ENCODE results near the gene SPATS1. TPM values are rescaled to one million over a fixed set of nuclear protein-coding genes. Genes with fewer than 3 reads are reported as not detected.
A peak's percentile ranks its signal among the peaks of the same experiment; 100 is the strongest.

Gene SPATS1
- total RNA-seq, 4 donors from 2014 or later = not detected

- Histone ChIP-seq H3K9me3 (no peaks in the 10 kb centered on the region), H3K27me3 (no peaks in the 10 kb centered on the region), H3K27ac (peak within 1 kb of the TSS; percentile 97), H3K4me1 (peaks cover 24% of the 10 kb centered on the region), H3K36me3 (peaks cover 13% of the 10 kb centered on the region), H3K4me3 (peak within 1 kb of the TSS; percentile 95)
- DNase-seq (ENCODE audit: low spot score in 2 of 2) = peak; percentile 97 to 98
- TF ChIP-seq CTCF (IDR thresholded peaks at IDR 0.05) (no peak), EP300 (IDR thresholded peaks at IDR 0.05) (no peak), POLR2AphosphoS5 (IDR thresholded peaks at IDR 0.05) (peak in 2 of 3 donors; percentile 38 to 73), POLR2A (IDR thresholded peaks at IDR 0.05) (peak; percentile 40 to 88)
- WGBS = 0% methylated on average over 38 of the region's 56 CpGs
These were observed 45.1 kb downstream of the SPATS1 start, which contains the start of gene CDC5L for GRCh38 chr6:44387346-44388134. CDC5L (plus strand) TSS chr6:44387706; CDS start chr6:44387824, 118 bp downstream.

- Histone ChIP-seq H3K9me3 (no peaks in the 10 kb centered on the region), H3K27ac (peak overlapping the region; percentile 97), H3K36me3 (peaks cover 17% of the 10 kb centered on the region), H3K4me1 (peaks cover 24% of the 10 kb centered on the region), H3K27me3 (no peaks in the 10 kb centered on the region), H3K4me3 (peak overlapping the region; percentile 95)
- WGBS = 0% methylated on average over 4 of the region's 10 CpGs
- no peak for TF ChIP-seq POLR2A (IDR thresholded peaks at IDR 0.05)
- TF ChIP-seq CTCF (IDR thresholded peaks at IDR 0.05) = no peak
- no peak for TF ChIP-seq EP300 (IDR thresholded peaks at IDR 0.05)
- no peak for TF ChIP-seq POLR2AphosphoS5 (IDR thresholded peaks at IDR 0.05)
- no peak for DNase-seq (ENCODE audit: low spot score in 2 of 2)
These were observed 45.7 kb downstream of the SPATS1 start for GRCh38 chr6:44388135-44388487.

- Histone ChIP-seq H3K36me3 (peaks cover 24% of the 10 kb centered on the region), H3K27ac (no peak overlapping the region), H3K27me3 (no peaks in the 10 kb centered on the region), H3K4me1 (peaks cover 24% of the 10 kb centered on the region), H3K4me3 (peak overlapping the region; percentile 95), H3K9me3 (no peaks in the 10 kb centered on the region)
- WGBS = 57% methylated on average over 5 of the region's 5 CpGs
- DNase-seq (ENCODE audit: low spot score in 2 of 2) = no peak
- TF ChIP-seq CTCF (IDR thresholded peaks at IDR 0.05) = no peak
- TF ChIP-seq POLR2A (IDR thresholded peaks at IDR 0.05) = no peak
- no peak for TF ChIP-seq POLR2AphosphoS5 (IDR thresholded peaks at IDR 0.05)
- no peak for TF ChIP-seq EP300 (IDR thresholded peaks at IDR 0.05)
These were observed 46.4 kb downstream of the SPATS1 start for GRCh38 chr6:44388887-44389286.

- H3K27me3 ChIP-seq = no peaks in the 10 kb centered on the region
- no peaks in the 10 kb centered on the region for H3K9me3 ChIP-seq
- 86% methylated on average over 1 of the region's 1 CpG for WGBS
- no peak overlapping the region for H3K27ac ChIP-seq
- peaks cover 36% of the 10 kb centered on the region for H3K36me3 ChIP-seq
- DNase-seq (ENCODE audit: low spot score in 2 of 2) = no peak
- H3K4me1 ChIP-seq = peaks cover 24% of the 10 kb centered on the region
- no peak overlapping the region for H3K4me3 ChIP-seq
- TF ChIP-seq POLR2A (IDR thresholded peaks at IDR 0.05) (no peak), EP300 (IDR thresholded peaks at IDR 0.05) (no peak), CTCF (IDR thresholded peaks at IDR 0.05) (no peak), POLR2AphosphoS5 (IDR thresholded peaks at IDR 0.05) (no peak)
These were observed 47.8 kb downstream of the SPATS1 start for GRCh38 chr6:44390158-44390683.

Other genes starting within 250 kb of the SPATS1 start
- gene MRPL14, start 215.2 kb upstream of the SPATS1 start, total RNA-seq = 10 to 100 TPM; 25.1 to 49.8 (median 44.0) TPM
- gene TMEM63B, start 215.1 kb upstream of the SPATS1 start, total RNA-seq = 10 to 100 TPM; 71.5 to 89.0 (median 84.5) TPM
- gene CAPN11, start 183.8 kb upstream of the SPATS1 start, total RNA-seq = 1 to 10 TPM in 2 of 4 donors, under 1 TPM in 2; 0.45 to 2.5 (median 1.2) TPM
- gene MYMX, start 125.7 kb upstream of the SPATS1 start, total RNA-seq = not detected
- 100 to 1,000 TPM in 1 of 4 donors, 10 to 100 TPM in 3; 61.7 to 133 (median 75.3) TPM for gene SLC29A1, start 119.1 kb upstream of the SPATS1 start, total RNA-seq
- 100 to 1,000 TPM; 450 to 830 (median 678) TPM for gene HSP90AB1, start 95.5 kb upstream of the SPATS1 start, total RNA-seq
- gene SLC35B2, start 85.1 kb upstream of the SPATS1 start, total RNA-seq = 10 to 100 TPM; 26.2 to 38.5 (median 30.9) TPM
- gene NFKBIE, start 77.1 kb upstream of the SPATS1 start, total RNA-seq = 10 to 100 TPM; 12.9 to 25.0 (median 16.1) TPM
- gene TMEM151B, start 72.2 kb upstream of the SPATS1 start, total RNA-seq = under 1 TPM in 2 of 4 donors, not detected in 2; 0.10 to 0.15 TPM
- 10 to 100 TPM; 13.9 to 17.7 (median 16.4) TPM for gene AARS2, start 29.3 kb upstream of the SPATS1 start, total RNA-seq
- gene CDC5L, start 45.1 kb downstream of the SPATS1 start, total RNA-seq = 10 to 100 TPM; 12.3 to 16.6 (median 15.4) TPM

Data from suprapubic skin (tissue), 4 donors.